KMS-11 (cell line): ENCODE data around the gene SPINK7.
A peak's percentile ranks its signal among the peaks of the same experiment; 100 is the strongest.

Experiments used
- H2AFZ ChIP-seq: fragments of 200-600 bp; sonication (generic); 2 replicates; pipeline ENCODE4 v1.6.1; 2016; ENCODE audit warnings: antibody characterized with exemption, mixed run types, low read depth
- H3K27ac ChIP-seq: fragments of 200-600 bp; sonication (generic); 2 replicates; pipeline ENCODE4 v1.6.1; 2016; ENCODE audit warnings: mild to moderate bottlenecking, mixed run types
- H3K27me3 ChIP-seq: fragments of 200-600 bp; sonication (generic); 2 replicates; pipeline ENCODE4 v1.6.1; 2017; ENCODE audit warnings: mild to moderate bottlenecking, low read depth, mixed run types, moderate library complexity; ENCODE audit not compliant: insufficient read depth
- H3K36me3 ChIP-seq: fragments of 200-600 bp; sonication (generic); 2 replicates; pipeline ENCODE4 v1.6.1; 2017; ENCODE audit warnings: mild to moderate bottlenecking, mixed run types; ENCODE audit not compliant: insufficient read depth
- H3K4me1 ChIP-seq: fragments of 200-600 bp; sonication (generic); 2 replicates; pipeline ENCODE4 v1.6.1; 2016; ENCODE audit warnings: mild to moderate bottlenecking, low read depth, mixed run types; ENCODE audit not compliant: poor library complexity, severe bottlenecking
- H3K4me2 ChIP-seq: fragments of 200-600 bp; sonication (generic); 2 replicates; pipeline ENCODE4 v1.7.0; 2016; ENCODE audit warnings: mild to moderate bottlenecking, mixed run types
- H3K4me3 ChIP-seq: fragments of 200-600 bp; sonication (generic); IDR thresholded peaks from 2 replicates; pipeline ENCODE4 v1.6.1; 2017; ENCODE audit warnings: low read depth, low read length, mixed read lengths; ENCODE audit not compliant: insufficient read depth
- H3K79me2 ChIP-seq: fragments of 200-600 bp; sonication (generic); 2 replicates; pipeline ENCODE4 v1.6.1; 2016; ENCODE audit warnings: low read depth, mixed run types; ENCODE audit not compliant: insufficient read depth
- H3K9ac ChIP-seq: fragments of 200-600 bp; sonication (generic); 2 replicates; pipeline ENCODE4 v1.6.1; 2016; ENCODE audit warnings: mild to moderate bottlenecking, mixed run types
- H4K20me1 ChIP-seq: fragments of 200-600 bp; sonication (generic); 2 replicates; pipeline ENCODE4 v1.6.1; 2016; ENCODE audit warnings: mild to moderate bottlenecking, mixed run types; ENCODE audit not compliant: insufficient read depth
- TF ChIP-seq, protein P1 (sequence below): fragments of 200-600 bp; sonication (generic); conservative IDR thresholded peaks from 2 replicates; pipeline ENCODE4 v1.6.1; 2017; ENCODE audit warnings: low read depth, mild to moderate bottlenecking, antibody characterized with exemption, low read length, moderate library complexity, mixed read lengths

Gene SPINK7

DNA sequence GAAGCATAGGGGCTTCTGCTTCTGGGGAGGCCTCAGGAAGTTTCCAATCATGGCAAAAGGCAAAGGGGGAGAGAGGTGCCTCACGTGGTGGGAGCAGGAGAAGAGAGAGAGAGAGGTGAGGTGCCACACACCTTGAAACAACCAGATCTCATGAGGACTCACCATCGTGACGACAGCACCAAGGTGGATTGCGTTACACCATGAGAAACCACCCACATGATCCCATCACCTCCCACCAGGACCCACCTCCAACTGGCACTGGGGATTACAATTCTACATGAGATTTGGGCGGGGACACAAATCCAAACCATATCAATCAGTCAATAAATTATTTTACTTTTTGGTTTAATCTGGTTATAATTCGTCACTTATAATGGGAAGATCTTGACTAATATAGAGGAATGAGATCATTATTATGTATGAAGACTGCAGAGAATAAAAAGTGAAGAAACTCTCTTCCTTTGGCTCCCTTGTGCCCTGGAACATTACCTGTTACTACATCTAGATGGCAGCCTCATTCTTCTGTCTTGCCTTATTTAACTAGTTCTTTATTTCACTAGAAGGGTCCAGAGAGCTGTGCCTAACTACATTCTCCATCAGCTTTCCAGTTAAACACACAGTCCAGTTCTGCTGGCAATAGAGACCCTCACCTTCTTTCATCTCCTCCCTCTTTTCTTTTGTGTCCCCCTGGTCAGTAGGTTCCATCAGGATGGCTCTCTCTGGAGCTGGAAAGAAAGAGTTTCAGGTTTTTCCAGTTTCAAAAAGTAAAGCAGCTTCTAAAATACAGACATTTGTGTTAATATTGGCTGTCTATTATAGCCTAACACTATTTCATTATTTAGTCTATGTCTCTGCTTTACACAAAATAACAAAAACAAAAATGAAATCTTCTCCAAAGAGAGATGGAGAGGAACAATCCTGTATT is 21.7 kb upstream of the SPINK7 start:
- H3K79me2 ChIP-seq: no peaks in the 10 kb centered on the region
- H3K4me1 ChIP-seq: no peaks in the 10 kb centered on the region
- no peaks in the 10 kb centered on the region for H4K20me1 ChIP-seq
- TF ChIP-seq, protein P1, sequence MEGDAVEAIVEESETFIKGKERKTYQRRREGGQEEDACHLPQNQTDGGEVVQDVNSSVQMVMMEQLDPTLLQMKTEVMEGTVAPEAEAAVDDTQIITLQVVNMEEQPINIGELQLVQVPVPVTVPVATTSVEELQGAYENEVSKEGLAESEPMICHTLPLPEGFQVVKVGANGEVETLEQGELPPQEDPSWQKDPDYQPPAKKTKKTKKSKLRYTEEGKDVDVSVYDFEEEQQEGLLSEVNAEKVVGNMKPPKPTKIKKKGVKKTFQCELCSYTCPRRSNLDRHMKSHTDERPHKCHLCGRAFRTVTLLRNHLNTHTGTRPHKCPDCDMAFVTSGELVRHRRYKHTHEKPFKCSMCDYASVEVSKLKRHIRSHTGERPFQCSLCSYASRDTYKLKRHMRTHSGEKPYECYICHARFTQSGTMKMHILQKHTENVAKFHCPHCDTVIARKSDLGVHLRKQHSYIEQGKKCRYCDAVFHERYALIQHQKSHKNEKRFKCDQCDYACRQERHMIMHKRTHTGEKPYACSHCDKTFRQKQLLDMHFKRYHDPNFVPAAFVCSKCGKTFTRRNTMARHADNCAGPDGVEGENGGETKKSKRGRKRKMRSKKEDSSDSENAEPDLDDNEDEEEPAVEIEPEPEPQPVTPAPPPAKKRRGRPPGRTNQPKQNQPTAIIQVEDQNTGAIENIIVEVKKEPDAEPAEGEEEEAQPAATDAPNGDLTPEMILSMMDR: 0 out of 2 replicates have a peak, but pooled peaks have one; percentile 22
- no peaks in the 10 kb centered on the region for H3K27me3 ChIP-seq
- H2AFZ ChIP-seq: no peak overlapping the region
- H3K9ac ChIP-seq: no peak overlapping the region
- no peak overlapping the region for H3K27ac ChIP-seq
- H3K36me3 ChIP-seq: no peaks in the 10 kb centered on the region
- no peak overlapping the region for H3K4me2 ChIP-seq
- no peak overlapping the region for H3K4me3 ChIP-seq

DNA sequence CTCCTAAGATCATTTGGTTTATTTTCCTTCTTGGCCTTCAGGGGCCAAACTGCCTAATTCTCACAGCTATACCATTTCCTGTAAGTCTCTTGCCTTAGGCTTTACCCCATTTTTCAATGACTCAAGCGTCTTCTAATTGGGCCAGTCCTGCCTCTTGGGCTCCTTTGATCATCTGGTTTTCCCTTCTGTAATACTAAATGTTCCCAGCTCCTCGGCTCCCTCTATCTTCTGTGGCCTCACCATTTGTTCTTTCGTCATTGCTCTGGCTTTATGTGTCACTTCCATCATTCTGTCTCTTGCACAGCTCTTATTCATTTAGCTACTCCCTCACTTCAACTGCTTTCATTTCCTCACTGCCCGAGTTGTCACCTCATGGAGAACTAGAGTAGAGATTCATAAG is 14.5 kb upstream of the SPINK7 start:
- Histone ChIP-seq H3K4me1 (no peaks in the 10 kb centered on the region), H2AFZ (no peak overlapping the region)

DNA sequence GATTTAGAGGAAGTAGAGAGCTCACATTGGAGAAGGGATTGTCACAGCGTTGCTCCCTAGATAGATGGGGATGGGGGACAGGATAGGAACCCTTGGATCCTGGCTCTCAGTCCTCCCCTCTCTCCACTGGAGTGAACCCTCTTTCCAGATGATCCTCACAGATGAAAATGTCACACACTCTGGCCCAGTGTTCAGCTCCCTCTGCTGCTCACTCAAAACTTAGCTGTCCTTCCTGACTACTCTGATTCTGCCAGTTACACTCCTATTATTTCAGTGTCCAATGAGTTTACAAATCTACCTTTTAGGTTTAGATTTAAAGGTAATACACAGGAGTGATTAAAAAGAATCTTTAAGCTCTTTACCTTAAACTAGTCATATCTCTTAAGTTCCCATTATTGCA is 5.8 kb upstream of the SPINK7 start:
- Histone ChIP-seq H3K27ac (no peak overlapping the region), H3K4me3 (no peak overlapping the region), H3K36me3 (no peaks in the 10 kb centered on the region), H2AFZ (no peak overlapping the region), H3K9ac (no peak overlapping the region), H3K27me3 (no peaks in the 10 kb centered on the region), H4K20me1 (no peaks in the 10 kb centered on the region), H3K4me1 (no peaks in the 10 kb centered on the region), H3K79me2 (no peaks in the 10 kb centered on the region), H3K4me2 (no peak overlapping the region)
- TF ChIP-seq, protein P1: no peak

More for the DNA sequence above, 14.5 kb upstream of the SPINK7 start:
- no peak overlapping the region for H3K4me2 ChIP-seq
- H3K36me3 ChIP-seq: no peaks in the 10 kb centered on the region
- H3K9ac ChIP-seq: no peak overlapping the region
- TF ChIP-seq, protein P1: no peak
- no peaks in the 10 kb centered on the region for H3K27me3 ChIP-seq
- H3K27ac ChIP-seq: no peak overlapping the region
- no peak overlapping the region for H3K4me3 ChIP-seq
- H3K79me2 ChIP-seq: no peaks in the 10 kb centered on the region
- no peaks in the 10 kb centered on the region for H4K20me1 ChIP-seq

DNA sequence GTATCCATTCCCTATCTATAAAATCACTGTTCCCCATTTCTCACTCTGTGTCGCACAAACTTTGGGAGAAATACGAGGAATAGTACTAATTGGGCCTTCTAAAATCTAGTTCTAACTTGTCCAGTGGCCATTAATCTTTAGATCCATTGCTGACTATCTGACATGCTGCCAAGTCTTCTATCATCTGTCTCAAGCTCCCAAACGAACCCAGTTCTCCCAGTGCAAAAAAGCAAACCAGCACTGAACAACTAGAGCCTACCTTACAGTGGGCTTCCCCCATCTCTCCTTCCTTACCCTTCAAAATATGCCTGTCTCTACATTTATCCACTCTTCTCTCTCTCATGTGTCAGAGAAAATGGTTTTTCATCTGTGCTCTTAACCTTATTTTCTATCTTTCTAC is 3.2 kb upstream of the SPINK7 start:
- H3K27ac ChIP-seq: no peak overlapping the region
- no peak overlapping the region for H3K9ac ChIP-seq
- no peaks in the 10 kb centered on the region for H3K36me3 ChIP-seq
- no peaks in the 10 kb centered on the region for H3K79me2 ChIP-seq
- no peaks in the 10 kb centered on the region for H3K27me3 ChIP-seq
- H3K4me1 ChIP-seq: no peaks in the 10 kb centered on the region
- H3K4me2 ChIP-seq: no peak overlapping the region
- no peak overlapping the region for H2AFZ ChIP-seq
- TF ChIP-seq, protein P1: no peak
- H3K4me3 ChIP-seq: no peak overlapping the region
- H4K20me1 ChIP-seq: no peaks in the 10 kb centered on the region
